Endothelial cell of umbilical vein (primary cell): ENCODE results near the gene MCM5. TPM values are rescaled to one million over a fixed set of nuclear protein-coding genes. Genes with fewer than 3 reads are reported as not detected.

ENCODE experiments used
- BruUV-seq: library from RNA; stranded (reverse); fragments of 400-500 nt; replicated peaks from 2 replicates; lab custom pipeline; 2021; lab: Mats Ljungman, UMichigan
- CTCF ChIA-PET: fragments of 300-600, 350-600 bp; sonication (Branson Sonifier 250); formaldehyde crosslinking; loops from one replicate; lab custom pipeline; 2021; ENCODE audit warnings: antibody characterized with exemption, inconsistent platforms; lab: Charles Lee
- POLR2A ChIA-PET: fragments of 300-600, 350-600 bp; sonication (Branson Sonifier 250); formaldehyde crosslinking; loops from one replicate; lab custom pipeline; 2021; ENCODE audit warnings: antibody characterized with exemption, inconsistent platforms; lab: Charles Lee
- DNase-seq: peaks from one replicate; pipeline ENCODE4 v3.0.0-alpha.2; 2011; ENCODE audit warnings: low read depth, low spot score
- FAIRE-seq: peaks from 2 replicates; lab custom pipeline; 2011; peaks lifted over from hg19 to GRCh38; lab: Jason Lieb, UNC
- H2AFZ ChIP-seq: 2 replicates; pipeline ENCODE4 v1.6.0; 2012; ENCODE audit warnings: low read depth, low read length, control low read depth, inconsistent platforms
- H3K27ac ChIP-seq: 2 replicates; pipeline ENCODE4 v1.5.1; 2011; ENCODE audit warnings: low read depth, mild to moderate bottlenecking, control low read depth, low read length, moderate library complexity; ENCODE audit not compliant: insufficient read depth
- H3K27me3 ChIP-seq, 2 experiments: 2 replicates each; pipeline versions ENCODE4 v1.6.0 to v1.6.1; 2011; ENCODE audit warnings: low read length in 2 of 2, mixed read lengths in 1 of 2; ENCODE audit not compliant: control insufficient read depth in 2 of 2, insufficient read depth in 2 of 2
- H3K36me3 ChIP-seq, 2 experiments: 2 replicates in 1 of 2; 3 replicates in 1 of 2; pipeline ENCODE4 v1.5.1; 2011; ENCODE audit warnings: low read length in 2 of 2, mild to moderate bottlenecking in 1 of 2, moderate library complexity in 1 of 2; ENCODE audit not compliant: control insufficient read depth in 2 of 2, insufficient read depth in 2 of 2; ENCODE audit errors: extremely low read depth in 1 of 2
- H3K4me1 ChIP-seq: 3 replicates; pipeline ENCODE4 v1.5.1; 2011; ENCODE audit warnings: mild to moderate bottlenecking, low read length; ENCODE audit not compliant: control insufficient read depth, insufficient read depth; ENCODE audit errors: extremely low read depth
- H3K4me2 ChIP-seq: 2 replicates; pipeline ENCODE4 v1.6.1; 2011; ENCODE audit warnings: low read length, control low read depth, mixed read lengths; ENCODE audit not compliant: insufficient read depth
- H3K4me3 ChIP-seq, 3 experiments: fragments of 200-600 bp in 1 of 3; sonication (generic), shearing (Covaris generic) in 1 of 3; replicated peaks in 1 of 3; 2 replicates each; pipeline ENCODE4 v1.5.1; 2011 to 2016; ENCODE audit warnings: control low read depth in 3 of 3, low read length in 3 of 3, mild to moderate bottlenecking in 2 of 3, inconsistent platforms in 1 of 3, low read depth in 1 of 3, moderate library complexity in 1 of 3; ENCODE audit not compliant: insufficient read depth in 1 of 3
- H3K79me2 ChIP-seq: 2 replicates; pipeline ENCODE4 v1.6.0; 2012; ENCODE audit warnings: low read length, inconsistent platforms; ENCODE audit not compliant: control insufficient read depth, insufficient read depth
- H3K9ac ChIP-seq: replicated peaks from 2 replicates; pipeline ENCODE3; 2011; ENCODE audit warnings: low read length, control low read depth; ENCODE audit not compliant: insufficient read depth; ENCODE audit errors: extremely low read depth
- H3K9me1 ChIP-seq: replicated peaks from 3 replicates; pipeline ENCODE4 v1.6.0; 2011; ENCODE audit warnings: mild to moderate bottlenecking, low read length; ENCODE audit not compliant: control insufficient read depth, insufficient read depth; ENCODE audit errors: extremely low read depth
- H3K9me3 ChIP-seq: replicated peaks from 2 replicates; pipeline ENCODE4 v1.5.1; 2012; ENCODE audit warnings: low read length, inconsistent platforms; ENCODE audit not compliant: control insufficient read depth, insufficient read depth
- H4K20me1 ChIP-seq: replicated peaks from 2 replicates; pipeline ENCODE3; 2011; ENCODE audit warnings: mild to moderate bottlenecking, low read length; ENCODE audit not compliant: control insufficient read depth, insufficient read depth; ENCODE audit errors: extremely low read depth
- EZH2 ChIP-seq: IDR thresholded peaks from 2 replicates; pipeline ENCODE4 v1.6.1; 2012; ENCODE audit warnings: borderline replicate concordance, low read depth, mild to moderate bottlenecking, moderate library complexity, low read length, inconsistent platforms; ENCODE audit not compliant: severe bottlenecking
- FOS ChIP-seq: IDR thresholded peaks from 2 replicates; pipeline ENCODE4 v1.6.1; 2011; ENCODE audit warnings: mild to moderate bottlenecking, low read length, moderate library complexity, borderline replicate concordance; ENCODE audit not compliant: insufficient read depth
- GATA2 ChIP-seq: IDR thresholded peaks from 2 replicates; pipeline ENCODE4 v1.7.0; 2011; ENCODE audit warnings: low read depth, mild to moderate bottlenecking, moderate library complexity, mixed read lengths, low read length; ENCODE audit not compliant: insufficient read length, insufficient read depth
- MYC ChIP-seq: IDR thresholded peaks from one replicate; pipeline ENCODE4 v1.6.1; 2011; ENCODE audit warnings: mild to moderate bottlenecking, low read depth, low read length
- POLR2A ChIP-seq: IDR thresholded peaks from 2 replicates; pipeline ENCODE4 v1.6.1; 2012; ENCODE audit warnings: low read depth, mild to moderate bottlenecking, control low read depth, low read length
- POLR2AphosphoS5 ChIP-seq: IDR thresholded peaks from 2 replicates; pipeline ENCODE4 v1.6.1; 2012; ENCODE audit warnings: low read depth, mild to moderate bottlenecking, control low read depth, low read length, moderate library complexity; ENCODE audit not compliant: insufficient read depth
- dilution Hi-C: fragments of 300-500 bp; cut with MboI; formaldehyde crosslinking; loops from one replicate; pipeline ENCODE4 v1.15.0; 2019; ENCODE audit warnings: low sequenced_read_pairs; ENCODE audit not compliant: extremely low pct_ligation_motif_present
- intact Hi-C: fragments of 100-400 bp; cut with micrococcal nuclease; formaldehyde crosslinking; loops from one replicate; pipeline ENCODE4 v1.10.0; 2022
- polyA plus RNA-seq, 4 experiments: library from polyadenylated mRNA; depleted of rRNA in 3 of 4; stranded (reverse) in 3 of 4; unstranded in 1 of 4; fragments of >200 nt; gene quantifications; 2 replicates each; pipeline versions ENCODE4 v1.2.1 to v1.2.3, GENCODE V29; 2011 to 2012; ENCODE audit warnings: missing spikeins in 1 of 4
- total RNA-seq: library from RNA; stranded (reverse); gene quantifications from 2 replicates; pipeline ENCODE4 v1.2.3, GENCODE V29; 2021
- TF ChIP-seq, protein P1 (sequence below): IDR thresholded peaks from 2 replicates; pipeline ENCODE4 v1.6.1; 2011; ENCODE audit not compliant: insufficient read depth, insufficient read length
- TF ChIP-seq, protein P2 (sequence below), 2 donors: IDR thresholded peaks; 1 replicate in 1 of 2; 2 replicates in 1 of 2; pipeline ENCODE4 v1.5.1; 2011; ENCODE audit warnings: low read length in 2 of 2, mild to moderate bottlenecking in 2 of 2, moderate library complexity in 2 of 2, control low read depth in 1 of 2, inconsistent platforms in 1 of 2, low read depth in 1 of 2; ENCODE audit not compliant: insufficient read depth in 1 of 2; ENCODE audit errors: extremely low read depth in 1 of 2

The MCM5 gene
- total and polyA plus RNA-seq, 2 donors (not counting 3 experiments of a cell fraction or from before 2014, with no cell fraction given) = 67.8 to 111 TPM

DNA sequence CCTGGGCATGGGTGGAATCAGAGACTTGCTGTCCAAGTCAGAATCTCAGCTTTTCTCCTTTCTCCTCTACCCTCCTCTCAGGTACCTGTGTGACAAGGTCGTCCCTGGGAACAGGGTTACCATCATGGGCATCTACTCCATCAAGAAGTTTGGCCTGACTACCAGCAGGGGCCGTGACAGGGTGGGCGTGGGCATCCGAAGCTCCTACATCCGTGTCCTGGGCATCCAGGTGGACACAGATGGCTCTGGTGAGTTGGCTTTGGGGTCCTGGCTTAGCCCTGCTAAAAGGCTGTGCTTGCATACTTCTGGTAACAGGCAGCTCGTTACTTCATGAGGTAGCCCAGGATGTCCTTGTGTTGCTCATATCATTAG lies 10.7 kb downstream of the MCM5 start:
- Histone ChIP-seq H3K9me3 (no peaks in the 10 kb centered on the region), H3K27ac (no peak overlapping the region), H3K4me1 (no peaks in the 10 kb centered on the region), H3K9me1 (no peaks in the 10 kb centered on the region), H3K4me3 (no peak overlapping the region), H3K79me2 (no peaks in the 10 kb centered on the region), H3K9ac (no peak overlapping the region), H2AFZ (no peak overlapping the region), H3K36me3 (peaks cover 6 to 10% of the 10 kb centered on the region in 2 experiments), H4K20me1 (no peaks in the 10 kb centered on the region), H3K27me3 (no peaks in the 10 kb centered on the region), H3K4me2 (no peak overlapping the region)
- FAIRE-seq (no peak), DNase-seq (no peak)
- dilution Hi-C loops (no loop called here), intact Hi-C loops (no loop called here)
- TF ChIP-seq MYC (no peak), FOS (no peak), POLR2A (no peak), EZH2 (no peak), GATA2 (no peak), POLR2AphosphoS5 (no peak)
- TF ChIP-seq, protein P1, sequence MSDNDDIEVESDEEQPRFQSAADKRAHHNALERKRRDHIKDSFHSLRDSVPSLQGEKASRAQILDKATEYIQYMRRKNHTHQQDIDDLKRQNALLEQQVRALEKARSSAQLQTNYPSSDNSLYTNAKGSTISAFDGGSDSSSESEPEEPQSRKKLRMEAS = no peak
- TF ChIP-seq, protein P2, sequence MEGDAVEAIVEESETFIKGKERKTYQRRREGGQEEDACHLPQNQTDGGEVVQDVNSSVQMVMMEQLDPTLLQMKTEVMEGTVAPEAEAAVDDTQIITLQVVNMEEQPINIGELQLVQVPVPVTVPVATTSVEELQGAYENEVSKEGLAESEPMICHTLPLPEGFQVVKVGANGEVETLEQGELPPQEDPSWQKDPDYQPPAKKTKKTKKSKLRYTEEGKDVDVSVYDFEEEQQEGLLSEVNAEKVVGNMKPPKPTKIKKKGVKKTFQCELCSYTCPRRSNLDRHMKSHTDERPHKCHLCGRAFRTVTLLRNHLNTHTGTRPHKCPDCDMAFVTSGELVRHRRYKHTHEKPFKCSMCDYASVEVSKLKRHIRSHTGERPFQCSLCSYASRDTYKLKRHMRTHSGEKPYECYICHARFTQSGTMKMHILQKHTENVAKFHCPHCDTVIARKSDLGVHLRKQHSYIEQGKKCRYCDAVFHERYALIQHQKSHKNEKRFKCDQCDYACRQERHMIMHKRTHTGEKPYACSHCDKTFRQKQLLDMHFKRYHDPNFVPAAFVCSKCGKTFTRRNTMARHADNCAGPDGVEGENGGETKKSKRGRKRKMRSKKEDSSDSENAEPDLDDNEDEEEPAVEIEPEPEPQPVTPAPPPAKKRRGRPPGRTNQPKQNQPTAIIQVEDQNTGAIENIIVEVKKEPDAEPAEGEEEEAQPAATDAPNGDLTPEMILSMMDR (IDR thresholded peaks at IDR 0.05; ENCODE audit: extremely low read depth in 1 of 2, insufficient read depth in 1 of 2, low read depth in 1 of 2, low read length in 2 of 2) = no peak
- no TSS peak for BruUV-seq
- ChIA-PET POLR2A (no interaction called here), CTCF (interaction anchor here (0.8 to 1.4 kb wide), 4 partner anchors 20 to 60 kb away, joined by 3 to 5 read pairs (median 3); no protein-coding TSS in a partner anchor)
